A673 (cell line): ENCODE results near the gene CDKL5. TPM values are rescaled to one million over a fixed set of nuclear protein-coding genes. Genes with fewer than 3 reads are reported as not detected.
A peak's percentile ranks its signal among the peaks of the same experiment; 100 is the strongest.
"Not testable (repeated sequence)": the region's sequence is repeated elsewhere in the genome, so short reads cannot be mapped to it uniquely, and the experiment has no call there.

Source experiments
- BruUV-seq: library from RNA; stranded (reverse); fragments of 400-500 nt; replicated peaks from 2 replicates; lab custom pipeline; 2021; lab: Mats Ljungman, UMichigan
- CTCF ChIA-PET: fragments of 300-600 bp; sonication (Branson Sonifier 250); formaldehyde crosslinking; loops from one replicate; lab custom pipeline; 2022; ENCODE audit warnings: antibody characterized with exemption; lab: Charles Lee
- POLR2A ChIA-PET: fragments of 300-600 bp; sonication (Branson Sonifier 250); formaldehyde crosslinking; loops from one replicate; lab custom pipeline; 2022; ENCODE audit warnings: antibody characterized with exemption; ENCODE audit not compliant: low non-redundant PET; lab: Charles Lee
- DNase-seq: peaks from one replicate; pipeline ENCODE4 v3.0.0-alpha.2; 2015; ENCODE audit warnings: low spot score
- H3K27ac ChIP-seq: fragments of 200-600 bp; sonication (generic); 2 replicates; pipeline ENCODE4 v1.5.1; 2016; ENCODE audit warnings: mixed run types, low read depth, mild to moderate bottlenecking, mixed read lengths, antibody characterized with exemption, low read length; ENCODE audit not compliant: poor library complexity, severe bottlenecking
- H3K27me3 ChIP-seq: fragments of 200-600 bp; sonication (generic); replicated peaks from 2 replicates; pipeline ENCODE4 v1.6.1; 2017; ENCODE audit warnings: mixed run types, low read depth, mild to moderate bottlenecking, mixed read lengths, antibody characterized with exemption, low read length; ENCODE audit not compliant: insufficient read depth, poor library complexity
- H3K36me3 ChIP-seq: fragments of 200-600 bp; sonication (generic); 2 replicates; pipeline ENCODE4 v1.6.1; 2016; ENCODE audit warnings: mixed run types, mild to moderate bottlenecking, mixed read lengths, antibody characterized with exemption, low read length; ENCODE audit not compliant: insufficient read depth, poor library complexity, severe bottlenecking
- H3K4me1 ChIP-seq: fragments of 200-600 bp; sonication (generic); 2 replicates; pipeline ENCODE4 v1.6.1; 2017; ENCODE audit warnings: mixed run types, mild to moderate bottlenecking, mixed read lengths, antibody characterized with exemption, low read length; ENCODE audit not compliant: insufficient read depth, poor library complexity, severe bottlenecking
- H3K4me3 ChIP-seq: fragments of 200-600 bp; sonication (generic); 2 replicates; pipeline ENCODE4 v1.5.1; 2016; ENCODE audit warnings: low read depth, mixed run types, mild to moderate bottlenecking, mixed read lengths, low read length; ENCODE audit not compliant: poor library complexity, severe bottlenecking
- H3K9me3 ChIP-seq: fragments of 200-600 bp; sonication (generic); 2 replicates; pipeline ENCODE4 v1.6.1; 2016; ENCODE audit warnings: mixed run types, low read depth, mild to moderate bottlenecking, mixed read lengths, antibody characterized with exemption, low read length; ENCODE audit not compliant: poor library complexity, severe bottlenecking
- EZH2 ChIP-seq: fragments of 200-600 bp; sonication (generic); IDR thresholded peaks from 2 replicates; pipeline ENCODE4 v1.6.1; 2017; ENCODE audit warnings: borderline replicate concordance, low read depth, mild to moderate bottlenecking, mixed read lengths, antibody characterized with exemption, low read length; ENCODE audit not compliant: poor library complexity, severe bottlenecking
- intact Hi-C: fragments of 100-400 bp; cut with micrococcal nuclease; formaldehyde crosslinking; loops from one replicate; pipeline ENCODE4 v1.10.0; 2022; ENCODE audit not compliant: unreplicated experiment
- total RNA-seq: library from RNA; stranded (reverse); gene quantifications from 2 replicates; pipeline ENCODE4 v1.2.3, GENCODE V29; 2021
- TF ChIP-seq, protein P1 (sequence below): fragments of 300-800, 200-600 bp; sonication (generic); conservative IDR thresholded peaks from 2 replicates; pipeline ENCODE4 v1.5.1; 2017; ENCODE audit warnings: low read depth, mild to moderate bottlenecking, antibody characterized with exemption, low read length, moderate library complexity, mixed read lengths

The CDKL5 gene
- total RNA-seq, 1 experiment from 2014 or later: 7.5 TPM

DNA sequence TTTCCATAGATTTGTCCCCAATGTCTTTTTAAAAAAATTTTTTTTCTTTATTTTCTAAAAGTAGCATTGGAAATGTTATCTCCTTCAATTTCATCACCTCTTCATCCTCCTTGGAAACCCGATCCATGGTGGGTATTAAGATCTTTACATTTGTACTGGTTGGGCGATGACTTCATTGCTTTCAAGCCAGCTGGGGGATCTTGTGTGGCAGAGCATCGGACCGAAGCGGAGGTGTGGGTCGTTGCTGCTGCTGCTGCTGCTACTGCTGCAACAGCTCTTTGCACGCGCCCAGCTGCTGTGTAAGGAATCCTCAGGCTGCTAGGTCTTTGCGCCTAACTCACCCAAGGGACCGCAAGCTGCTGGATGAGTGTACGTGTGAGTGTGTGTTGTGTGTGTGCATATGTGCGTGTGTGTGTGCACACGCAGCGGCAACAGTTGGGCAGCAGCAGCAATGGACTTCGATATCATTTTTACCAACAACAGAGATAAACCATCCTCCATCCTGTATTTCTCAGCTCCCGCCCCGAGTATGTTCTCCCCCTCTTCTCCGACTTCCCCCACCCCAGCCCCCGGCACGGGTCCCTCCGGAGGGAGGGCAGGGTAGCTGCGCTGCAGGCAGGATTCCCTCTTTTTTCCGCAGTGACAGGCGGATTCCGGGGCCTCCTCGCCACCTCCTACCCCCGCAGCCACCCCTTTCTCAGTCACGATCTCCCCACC lies 768 bp upstream of the CDKL5 start:
- Histone ChIP-seq H3K9me3 (no peaks in the 10 kb centered on the region), H3K27ac (no peak overlapping the region), H3K27me3 (peaks cover 20% of the 10 kb centered on the region), H3K4me3 (peak overlapping the region; percentile 77), H3K4me1 (peaks cover 6% of the 10 kb centered on the region), H3K36me3 (no peaks in the 10 kb centered on the region)
- intact Hi-C loops: loop anchor here (10.0 kb wide), 1 partner anchor 160 kb away; no protein-coding TSS in a partner anchor
- ChIA-PET POLR2A (no interaction called here), CTCF (no interaction called here)
- no peak for TF ChIP-seq EZH2
- DNase-seq: peak; percentile 51
- no TSS peak for BruUV-seq

DNA sequence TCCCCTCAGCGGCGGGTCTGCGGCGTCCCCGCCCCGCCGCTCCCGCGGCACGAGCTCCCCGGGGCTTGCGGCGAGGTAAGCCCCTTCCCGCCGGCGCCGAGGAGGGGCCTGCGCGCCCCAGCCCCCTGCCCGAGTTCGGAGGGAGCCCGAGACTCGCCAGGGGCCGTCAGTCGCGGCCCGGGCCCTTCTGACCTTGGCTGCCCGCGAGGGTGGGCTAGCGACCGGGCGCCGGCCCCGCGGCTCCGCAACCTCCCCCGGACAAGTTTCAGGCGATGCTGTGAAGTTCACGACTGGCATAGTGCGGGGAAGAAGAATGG lies 554 bp downstream of the CDKL5 start:
- intact Hi-C loops: loop anchor here (10.0 kb wide), 1 partner anchor 159 kb away; no protein-coding TSS in a partner anchor
- ChIA-PET CTCF (no interaction called here), POLR2A (no interaction called here)
- BruUV-seq: no TSS peak
- H3K27ac ChIP-seq: no peak overlapping the region
- peaks cover 20% of the 10 kb centered on the region for H3K27me3 ChIP-seq
- H3K9me3 ChIP-seq: no peaks in the 10 kb centered on the region
- peaks cover 6% of the 10 kb centered on the region for H3K4me1 ChIP-seq
- TF ChIP-seq, protein P1, sequence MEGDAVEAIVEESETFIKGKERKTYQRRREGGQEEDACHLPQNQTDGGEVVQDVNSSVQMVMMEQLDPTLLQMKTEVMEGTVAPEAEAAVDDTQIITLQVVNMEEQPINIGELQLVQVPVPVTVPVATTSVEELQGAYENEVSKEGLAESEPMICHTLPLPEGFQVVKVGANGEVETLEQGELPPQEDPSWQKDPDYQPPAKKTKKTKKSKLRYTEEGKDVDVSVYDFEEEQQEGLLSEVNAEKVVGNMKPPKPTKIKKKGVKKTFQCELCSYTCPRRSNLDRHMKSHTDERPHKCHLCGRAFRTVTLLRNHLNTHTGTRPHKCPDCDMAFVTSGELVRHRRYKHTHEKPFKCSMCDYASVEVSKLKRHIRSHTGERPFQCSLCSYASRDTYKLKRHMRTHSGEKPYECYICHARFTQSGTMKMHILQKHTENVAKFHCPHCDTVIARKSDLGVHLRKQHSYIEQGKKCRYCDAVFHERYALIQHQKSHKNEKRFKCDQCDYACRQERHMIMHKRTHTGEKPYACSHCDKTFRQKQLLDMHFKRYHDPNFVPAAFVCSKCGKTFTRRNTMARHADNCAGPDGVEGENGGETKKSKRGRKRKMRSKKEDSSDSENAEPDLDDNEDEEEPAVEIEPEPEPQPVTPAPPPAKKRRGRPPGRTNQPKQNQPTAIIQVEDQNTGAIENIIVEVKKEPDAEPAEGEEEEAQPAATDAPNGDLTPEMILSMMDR: no peak
- no peak for TF ChIP-seq EZH2
- no peak for DNase-seq
- no peaks in the 10 kb centered on the region for H3K36me3 ChIP-seq
- H3K4me3 ChIP-seq: peak overlapping the region; percentile 77

DNA sequence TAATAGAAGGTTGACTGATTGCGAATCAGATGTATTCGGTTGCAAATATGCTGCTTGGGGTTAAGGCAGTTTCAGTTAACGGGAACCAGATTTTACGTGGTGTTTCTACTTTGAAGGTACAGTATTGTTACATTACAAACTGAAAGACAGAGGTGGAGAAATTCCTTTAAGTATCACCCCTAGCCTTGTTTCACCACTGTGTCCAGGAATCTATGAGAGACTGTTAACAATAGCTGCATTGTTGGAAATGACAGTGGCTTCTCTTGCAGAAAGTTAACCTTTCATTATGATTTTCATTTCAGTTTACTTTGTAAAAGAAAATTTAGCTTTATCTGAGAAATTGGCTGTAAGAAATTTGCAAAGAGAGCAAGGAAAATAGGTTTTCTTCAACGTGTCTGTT lies 2.6 kb downstream of the CDKL5 start:
- intact Hi-C loops: loop anchor here (10.0 kb wide), 1 partner anchor 157 kb away; no protein-coding TSS in a partner anchor
- H3K9me3 ChIP-seq: no peaks in the 10 kb centered on the region
- no peaks in the 10 kb centered on the region for H3K36me3 ChIP-seq
- H3K27ac ChIP-seq: no peak overlapping the region
- ChIA-PET POLR2A (no interaction called here), CTCF (no interaction called here)
- DNase-seq: no peak
- no peak overlapping the region for H3K4me3 ChIP-seq
- H3K27me3 ChIP-seq: peaks cover 20% of the 10 kb centered on the region
- H3K4me1 ChIP-seq: peaks cover 6% of the 10 kb centered on the region
- TF ChIP-seq, protein P1: no peak
- TF ChIP-seq EZH2: no peak
- no TSS peak for BruUV-seq

DNA sequence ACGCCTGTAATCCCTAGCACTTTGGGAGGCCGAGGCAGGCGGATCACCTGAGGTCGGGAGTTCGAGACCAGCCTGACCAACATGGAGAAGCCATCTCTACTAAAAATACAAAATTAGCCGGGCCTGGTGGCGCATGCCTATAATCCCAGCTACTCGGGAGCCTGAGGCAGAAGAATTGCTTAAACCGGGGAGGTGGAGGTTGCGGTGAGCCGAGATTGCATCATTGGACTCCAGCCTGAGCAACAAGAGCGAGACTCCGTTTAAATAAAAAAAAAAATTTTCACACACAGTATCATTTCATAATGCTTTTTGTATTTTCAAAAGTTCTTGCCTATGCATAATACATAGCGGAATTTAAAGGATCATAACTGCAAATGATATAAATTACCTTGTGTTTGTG lies 7.9 kb downstream of the CDKL5 start:
- H3K4me1 ChIP-seq, DNase-seq, H3K4me3 ChIP-seq, H3K27me3 ChIP-seq, BruUV-seq, intact Hi-C loops, CTCF ChIA-PET, H3K27ac ChIP-seq, POLR2A ChIA-PET, H3K36me3 ChIP-seq, H3K9me3 ChIP-seq: not testable (repeated sequence)
